GM23338 (cell line): ENCODE data around the gene MRPL22. TPM values are rescaled to one million over a fixed set of nuclear protein-coding genes. Genes with fewer than 3 reads are reported as not detected.

Experiments
- ATAC-seq: fragments of 200-7000 bp; cut with Tn5 transposase; 3 replicates; pipeline ENCODE4 v1.9.1; 2020
- DNase-seq: peaks from one replicate; pipeline ENCODE4 v3.0.0-alpha.2; 2015; ENCODE audit warnings: low spot score
- H2AFZ ChIP-seq: fragments of 200-600 bp; sonication (generic); 2 replicates; pipeline ENCODE4 v1.8.0; 2016; ENCODE audit warnings: antibody characterized with exemption, mild to moderate bottlenecking, moderate library complexity
- H3F3A ChIP-seq: fragments of 200-600 bp; sonication (generic); replicated peaks from 2 replicates; pipeline ENCODE4 v1.8.0; 2017; ENCODE audit warnings: antibody characterized with exemption, mixed run types, low read depth
- H3K27ac ChIP-seq: fragments of 200-600 bp; sonication (generic); 2 replicates; pipeline ENCODE4 v1.6.1; 2016; ENCODE audit warnings: low read depth
- H3K27me3 ChIP-seq: fragments of 200-600 bp; sonication (generic); 2 replicates; pipeline ENCODE4 v1.8.0; 2016; ENCODE audit warnings: mild to moderate bottlenecking, mixed run types, moderate library complexity; ENCODE audit not compliant: insufficient read depth
- H3K36me3 ChIP-seq: fragments of 200-600 bp; sonication (generic); 2 replicates; pipeline ENCODE4 v1.8.0; 2016; ENCODE audit warnings: mild to moderate bottlenecking; ENCODE audit not compliant: insufficient read depth
- H3K4me1 ChIP-seq: fragments of 200-600 bp; sonication (generic); 2 replicates; pipeline ENCODE4 v1.8.0; 2016; ENCODE audit warnings: mild to moderate bottlenecking, moderate library complexity; ENCODE audit not compliant: insufficient read depth
- H3K4me2 ChIP-seq: fragments of 200-600 bp; sonication (generic); 2 replicates; pipeline ENCODE4 v1.7.1; 2017; ENCODE audit warnings: mixed run types
- H3K4me3 ChIP-seq: fragments of 200-600 bp; sonication (generic); 2 replicates; pipeline ENCODE4 v1.6.1; 2016; ENCODE audit warnings: mixed run types
- H3K79me2 ChIP-seq: fragments of 200-600 bp; sonication (generic); replicated peaks from 2 replicates; pipeline ENCODE4 v1.8.0; 2017; ENCODE audit warnings: mild to moderate bottlenecking; ENCODE audit not compliant: insufficient read depth
- H3K9me2 ChIP-seq: fragments of 200-600 bp; sonication (generic); 2 replicates; pipeline ENCODE4 v1.8.0; 2017; ENCODE audit not compliant: insufficient read depth
- H4K20me1 ChIP-seq: fragments of 200-600 bp; sonication (generic); replicated peaks from 2 replicates; pipeline ENCODE4 v1.8.0; 2017; ENCODE audit warnings: mild to moderate bottlenecking; ENCODE audit not compliant: insufficient read depth
- H3K27ac Mint-ChIP-seq: 2 replicates; pipeline ENCODE4 v1.8.0; 2020; ENCODE audit warnings: inconsistent platforms, mild to moderate bottlenecking, moderate library complexity, mixed read lengths
- H3K27me3 Mint-ChIP-seq: 3 replicates; pipeline ENCODE4 v1.8.0; 2022; ENCODE audit warnings: low read depth, mild to moderate bottlenecking, moderate library complexity, mixed read lengths, inconsistent platforms; ENCODE audit not compliant: insufficient read depth, poor library complexity
- H3K36me3 Mint-ChIP-seq: 3 replicates; pipeline ENCODE4 v1.8.0; 2021; ENCODE audit warnings: low read depth, mild to moderate bottlenecking, inconsistent platforms, moderate library complexity, mixed read lengths
- H3K4me1 Mint-ChIP-seq: 3 replicates; pipeline ENCODE4 v1.8.0; 2020; ENCODE audit warnings: mild to moderate bottlenecking, inconsistent platforms, mixed read lengths
- H3K4me3 Mint-ChIP-seq: 3 replicates; pipeline ENCODE4 v1.8.0; 2021; ENCODE audit warnings: moderate library complexity, mild to moderate bottlenecking, inconsistent platforms, mixed read lengths
- H3K9me3 Mint-ChIP-seq: 3 replicates; pipeline ENCODE4 v1.8.0; 2020; ENCODE audit warnings: moderate library complexity, mild to moderate bottlenecking, inconsistent platforms, mixed read lengths
- CREB1 ChIP-seq: fragments of 250-450 bp; sonication (Bioruptor Pico); IDR thresholded peaks from 2 replicates; pipeline ENCODE4 v1.5.0; 2020; ENCODE audit warnings: low read depth, mild to moderate bottlenecking, moderate library complexity
- EZH2 ChIP-seq: fragments of 200-600 bp; sonication (generic); IDR thresholded peaks from one replicate; pipeline ENCODE4 v1.8.0; 2017; ENCODE audit warnings: antibody characterized with exemption, mild to moderate bottlenecking, low read depth; ENCODE audit not compliant: unreplicated experiment
- EZH2phosphoT487 ChIP-seq: fragments of 200-600 bp; sonication (generic); IDR thresholded peaks from one replicate; pipeline ENCODE4 v1.8.1; 2018; ENCODE audit warnings: antibody characterized with exemption; ENCODE audit not compliant: unreplicated experiment
- JUNB ChIP-seq: IDR thresholded peaks from one replicate; pipeline ENCODE4 v1.6.1; 2016; ENCODE audit warnings: antibody characterized with exemption; ENCODE audit not compliant: unreplicated experiment
- NANOG ChIP-seq: IDR thresholded peaks from 2 replicates; pipeline ENCODE4 v1.6.1; 2016; ENCODE audit warnings: antibody characterized with exemption, borderline replicate concordance
- STAT1 ChIP-seq: IDR thresholded peaks from one replicate; pipeline ENCODE4 v1.6.1; 2016; ENCODE audit warnings: antibody characterized with exemption; ENCODE audit not compliant: unreplicated experiment
- ZNF114 ChIP-seq: fragments of 250-450 bp; sonication (Bioruptor Pico); IDR thresholded peaks from 2 replicates; pipeline ENCODE4 v1.5.0; 2020; ENCODE audit warnings: mild to moderate bottlenecking, moderate library complexity
- ZNF331 ChIP-seq: fragments of 250-450 bp; sonication (Bioruptor Pico); IDR thresholded peaks from 2 replicates; pipeline ENCODE4 v1.5.0; 2020; ENCODE audit warnings: low read depth, mild to moderate bottlenecking, moderate library complexity
- polyA plus RNA-seq: library from polyadenylated mRNA; unstranded; fragments of >200 nt; fragmentation: Nextera tagmentation; extraction: Ambion mirVana; gene quantifications from 2 replicates; pipeline ENCODE4 v1.2.1, GENCODE V29; 2016
- total RNA-seq: library from RNA; depleted of rRNA; stranded (reverse); fragments of >200 nt; shearing (Covaris generic); gene quantifications from 2 replicates; pipeline ENCODE4 v1.2.3, GENCODE V29; 2014
- TF ChIP-seq, protein P1 (sequence below): IDR thresholded peaks from one replicate; pipeline ENCODE4 v1.6.1; 2018; ENCODE audit warnings: antibody characterized with exemption; ENCODE audit not compliant: unreplicated experiment
- TF ChIP-seq, protein P2 (sequence below), 2 experiments: fragments of 200-600 bp in 1 of 2; sonication (generic) in 1 of 2; conservative IDR thresholded peaks; 2 replicates each; pipeline versions ENCODE4 v1.5.1 to v1.6.1; 2016 to 2017; ENCODE audit warnings: antibody characterized with exemption in 2 of 2, low read depth in 2 of 2, mild to moderate bottlenecking in 2 of 2, moderate library complexity in 1 of 2
- TF ChIP-seq, protein P3 (sequence below): IDR thresholded peaks from 2 replicates; pipeline ENCODE4 v1.6.1; 2016; ENCODE audit warnings: antibody characterized with exemption

MRPL22 gene
- total and polyA plus RNA-seq, 2 experiments from 2014 or later, result 32.1 to 256 TPM

DNA sequence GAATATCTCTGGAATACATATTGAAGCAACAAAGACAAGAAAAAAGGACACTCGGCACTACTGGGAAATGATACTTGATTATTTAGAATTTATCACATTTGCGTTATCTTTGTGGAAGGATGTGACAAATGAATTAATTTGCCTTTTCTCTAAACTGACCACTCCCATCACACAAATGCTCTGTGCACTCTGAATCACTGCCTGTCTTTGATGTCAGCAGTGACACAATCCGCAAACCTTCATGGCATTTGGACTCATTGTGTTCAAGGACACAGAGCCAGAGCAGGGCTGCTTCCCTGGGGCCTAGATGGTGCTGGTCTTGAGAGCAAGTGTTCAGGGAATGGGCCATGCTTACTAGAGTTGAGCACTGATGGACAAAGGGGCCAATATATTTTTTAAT is 67.8 kb downstream of the MRPL22 start (continued):
- TF ChIP-seq, protein P1, sequence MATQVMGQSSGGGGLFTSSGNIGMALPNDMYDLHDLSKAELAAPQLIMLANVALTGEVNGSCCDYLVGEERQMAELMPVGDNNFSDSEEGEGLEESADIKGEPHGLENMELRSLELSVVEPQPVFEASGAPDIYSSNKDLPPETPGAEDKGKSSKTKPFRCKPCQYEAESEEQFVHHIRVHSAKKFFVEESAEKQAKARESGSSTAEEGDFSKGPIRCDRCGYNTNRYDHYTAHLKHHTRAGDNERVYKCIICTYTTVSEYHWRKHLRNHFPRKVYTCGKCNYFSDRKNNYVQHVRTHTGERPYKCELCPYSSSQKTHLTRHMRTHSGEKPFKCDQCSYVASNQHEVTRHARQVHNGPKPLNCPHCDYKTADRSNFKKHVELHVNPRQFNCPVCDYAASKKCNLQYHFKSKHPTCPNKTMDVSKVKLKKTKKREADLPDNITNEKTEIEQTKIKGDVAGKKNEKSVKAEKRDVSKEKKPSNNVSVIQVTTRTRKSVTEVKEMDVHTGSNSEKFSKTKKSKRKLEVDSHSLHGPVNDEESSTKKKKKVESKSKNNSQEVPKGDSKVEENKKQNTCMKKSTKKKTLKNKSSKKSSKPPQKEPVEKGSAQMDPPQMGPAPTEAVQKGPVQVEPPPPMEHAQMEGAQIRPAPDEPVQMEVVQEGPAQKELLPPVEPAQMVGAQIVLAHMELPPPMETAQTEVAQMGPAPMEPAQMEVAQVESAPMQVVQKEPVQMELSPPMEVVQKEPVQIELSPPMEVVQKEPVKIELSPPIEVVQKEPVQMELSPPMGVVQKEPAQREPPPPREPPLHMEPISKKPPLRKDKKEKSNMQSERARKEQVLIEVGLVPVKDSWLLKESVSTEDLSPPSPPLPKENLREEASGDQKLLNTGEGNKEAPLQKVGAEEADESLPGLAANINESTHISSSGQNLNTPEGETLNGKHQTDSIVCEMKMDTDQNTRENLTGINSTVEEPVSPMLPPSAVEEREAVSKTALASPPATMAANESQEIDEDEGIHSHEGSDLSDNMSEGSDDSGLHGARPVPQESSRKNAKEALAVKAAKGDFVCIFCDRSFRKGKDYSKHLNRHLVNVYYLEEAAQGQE, result no peak
- TF ChIP-seq, protein P2, sequence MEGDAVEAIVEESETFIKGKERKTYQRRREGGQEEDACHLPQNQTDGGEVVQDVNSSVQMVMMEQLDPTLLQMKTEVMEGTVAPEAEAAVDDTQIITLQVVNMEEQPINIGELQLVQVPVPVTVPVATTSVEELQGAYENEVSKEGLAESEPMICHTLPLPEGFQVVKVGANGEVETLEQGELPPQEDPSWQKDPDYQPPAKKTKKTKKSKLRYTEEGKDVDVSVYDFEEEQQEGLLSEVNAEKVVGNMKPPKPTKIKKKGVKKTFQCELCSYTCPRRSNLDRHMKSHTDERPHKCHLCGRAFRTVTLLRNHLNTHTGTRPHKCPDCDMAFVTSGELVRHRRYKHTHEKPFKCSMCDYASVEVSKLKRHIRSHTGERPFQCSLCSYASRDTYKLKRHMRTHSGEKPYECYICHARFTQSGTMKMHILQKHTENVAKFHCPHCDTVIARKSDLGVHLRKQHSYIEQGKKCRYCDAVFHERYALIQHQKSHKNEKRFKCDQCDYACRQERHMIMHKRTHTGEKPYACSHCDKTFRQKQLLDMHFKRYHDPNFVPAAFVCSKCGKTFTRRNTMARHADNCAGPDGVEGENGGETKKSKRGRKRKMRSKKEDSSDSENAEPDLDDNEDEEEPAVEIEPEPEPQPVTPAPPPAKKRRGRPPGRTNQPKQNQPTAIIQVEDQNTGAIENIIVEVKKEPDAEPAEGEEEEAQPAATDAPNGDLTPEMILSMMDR (conservative IDR thresholded peaks at IDR 0.05; ENCODE audit: low read depth in 2 of 2), result no peak
- TF ChIP-seq, protein P3, sequence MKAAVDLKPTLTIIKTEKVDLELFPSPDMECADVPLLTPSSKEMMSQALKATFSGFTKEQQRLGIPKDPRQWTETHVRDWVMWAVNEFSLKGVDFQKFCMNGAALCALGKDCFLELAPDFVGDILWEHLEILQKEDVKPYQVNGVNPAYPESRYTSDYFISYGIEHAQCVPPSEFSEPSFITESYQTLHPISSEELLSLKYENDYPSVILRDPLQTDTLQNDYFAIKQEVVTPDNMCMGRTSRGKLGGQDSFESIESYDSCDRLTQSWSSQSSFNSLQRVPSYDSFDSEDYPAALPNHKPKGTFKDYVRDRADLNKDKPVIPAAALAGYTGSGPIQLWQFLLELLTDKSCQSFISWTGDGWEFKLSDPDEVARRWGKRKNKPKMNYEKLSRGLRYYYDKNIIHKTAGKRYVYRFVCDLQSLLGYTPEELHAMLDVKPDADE, result no peak
- TF ChIP-seq ZNF331 (CRISPR knock-in tag) (no peak), STAT1 (no peak), EZH2phosphoT487 (no peak), ZNF114 (CRISPR knock-in tag) (no peak)

DNA sequence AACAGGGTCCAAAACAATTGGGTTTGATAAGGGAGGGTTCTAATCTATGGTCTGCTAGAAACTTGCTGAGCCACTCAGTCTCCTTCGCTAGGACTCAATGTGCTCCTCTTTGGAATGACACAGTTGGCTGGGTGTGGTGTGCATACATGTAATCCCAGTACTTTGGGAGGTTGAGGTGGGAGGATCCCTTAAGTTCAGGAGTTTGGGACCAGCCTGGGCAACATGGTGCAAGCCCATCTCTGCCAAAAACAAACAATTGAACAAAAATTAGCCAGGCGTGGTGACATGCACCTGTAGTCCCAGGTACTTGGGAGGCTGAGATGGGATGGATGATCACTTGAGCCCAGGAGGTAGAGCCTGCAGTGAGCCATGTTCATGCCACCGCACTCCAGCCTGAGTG is 70.0 kb downstream of the MRPL22 start:
- H3K9me2 ChIP-seq, result no peaks in the 10 kb centered on the region
- no peaks in the 10 kb centered on the region for H4K20me1 ChIP-seq
- DNase-seq (no peak), ATAC-seq (no peak)
- H3F3A ChIP-seq, result no peaks in the 10 kb centered on the region
- no peak overlapping the region for H3K27ac ChIP-seq
- Mint-ChIP-seq H3K9me3 (peaks cover 18% of the 10 kb centered on the region), H3K27me3 (no peaks in the 10 kb centered on the region), H3K4me1 (no peaks in the 10 kb centered on the region), H3K36me3 (no peaks in the 10 kb centered on the region), H3K27ac (no peak overlapping the region), H3K4me3 (no peak overlapping the region)
- H2AFZ ChIP-seq, result no peak overlapping the region
- no peaks in the 10 kb centered on the region for H3K79me2 ChIP-seq
- no peaks in the 10 kb centered on the region for H3K27me3 ChIP-seq
- H3K4me2 ChIP-seq, result no peak overlapping the region
- H3K4me3 ChIP-seq, result no peak overlapping the region
- H3K36me3 ChIP-seq, result no peaks in the 10 kb centered on the region
- H3K4me1 ChIP-seq, result no peaks in the 10 kb centered on the region
- TF ChIP-seq JUNB, result no peak
- TF ChIP-seq ZNF114 (CRISPR knock-in tag), result no peak
- TF ChIP-seq, protein P2 (conservative IDR thresholded peaks at IDR 0.05; ENCODE audit: low read depth in 2 of 2), result no peak
- TF ChIP-seq CREB1, result no peak
- TF ChIP-seq, protein P1, result no peak
- TF ChIP-seq, protein P3, result no peak
- TF ChIP-seq STAT1, result no peak
- TF ChIP-seq ZNF331 (CRISPR knock-in tag), result no peak
- no peak for TF ChIP-seq NANOG
- TF ChIP-seq EZH2phosphoT487, result no peak
- no peak for TF ChIP-seq EZH2
